Tibial artery (tissue), 4 donors: ENCODE data around the gene STPG3.

Experiments used
- DNase-seq, 2 donors: peaks; one replicate each; pipeline ENCODE4 v3.0.0-alpha.2; 2019
- H3K27ac ChIP-seq, 2 donors: fragments of 200-600 bp; sonication (generic) in 1 of 2; 1 replicate in 1 of 2; 2 replicates in 1 of 2; pipeline ENCODE4 v1.5.1; 2018 to 2019; ENCODE audit warnings: mild to moderate bottlenecking in 1 of 2
- H3K27me3 ChIP-seq, 2 donors: fragments of 200-600 bp; sonication (generic) in 1 of 2; one replicate each; pipeline versions ENCODE4 v1.5.1 to v1.6.0; 2016 to 2019
- H3K36me3 ChIP-seq, 3 donors: fragments of 200-600 bp; sonication (generic) in 2 of 3; one replicate each; pipeline ENCODE4 v1.5.1; 2016 to 2019; ENCODE audit warnings: mild to moderate bottlenecking in 2 of 3
- H3K4me1 ChIP-seq, 4 donors: fragments of 200-600 bp; sonication (generic) in 2 of 4; 1 replicate in 3 of 4; 2 replicates in 1 of 4; pipeline ENCODE4 v1.5.1; 2016 to 2019
- H3K4me3 ChIP-seq, 2 donors: fragments of 200-600 bp; sonication (generic) in 1 of 2; 1 replicate in 1 of 2; 2 replicates in 1 of 2; pipeline ENCODE4 v1.5.1; 2018 to 2019; ENCODE audit warnings: mild to moderate bottlenecking in 2 of 2
- H3K9me3 ChIP-seq, 3 donors: fragments of 200-600 bp; sonication (generic) in 1 of 3; one replicate each; pipeline ENCODE4 v1.5.1; 2016 to 2019
- CTCF ChIP-seq, 2 experiments: fragments of 200-600 bp in 1 of 2; fragments of 450-650 bp in 1 of 2; IDR thresholded peaks; one replicate each; pipeline ENCODE4 v1.5.1; 2017 to 2019; ENCODE audit warnings: antibody characterized with exemption in 2 of 2, mild to moderate bottlenecking in 1 of 2, moderate library complexity in 1 of 2
- intact Hi-C: fragments of 100-400 bp; cut with DNase I; formaldehyde crosslinking; loops from one replicate; pipeline ENCODE4 v1.15.0; 2023; ENCODE audit warnings: low total_unique reads

STPG3 gene

GRCh38 chr9:137233143-137233980, 17.7 kb upstream of the STPG3 start:
- DNase-seq, result no peak
- Histone ChIP-seq H3K27ac (no peak overlapping the region), H3K36me3 (no peaks in the 10 kb centered on the region), H3K4me1 (peaks cover 0 to 33% (median 11%) of the 10 kb centered on the region in 4 donors), H3K4me3 (no peak overlapping the region), H3K27me3 (peaks cover 0 to 79% of the 10 kb centered on the region in 2 donors), H3K9me3 (no peaks in the 10 kb centered on the region)
- intact Hi-C loops, result no loop called here
- no peak for TF ChIP-seq CTCF (IDR thresholded peaks at IDR 0.05)

DNA sequence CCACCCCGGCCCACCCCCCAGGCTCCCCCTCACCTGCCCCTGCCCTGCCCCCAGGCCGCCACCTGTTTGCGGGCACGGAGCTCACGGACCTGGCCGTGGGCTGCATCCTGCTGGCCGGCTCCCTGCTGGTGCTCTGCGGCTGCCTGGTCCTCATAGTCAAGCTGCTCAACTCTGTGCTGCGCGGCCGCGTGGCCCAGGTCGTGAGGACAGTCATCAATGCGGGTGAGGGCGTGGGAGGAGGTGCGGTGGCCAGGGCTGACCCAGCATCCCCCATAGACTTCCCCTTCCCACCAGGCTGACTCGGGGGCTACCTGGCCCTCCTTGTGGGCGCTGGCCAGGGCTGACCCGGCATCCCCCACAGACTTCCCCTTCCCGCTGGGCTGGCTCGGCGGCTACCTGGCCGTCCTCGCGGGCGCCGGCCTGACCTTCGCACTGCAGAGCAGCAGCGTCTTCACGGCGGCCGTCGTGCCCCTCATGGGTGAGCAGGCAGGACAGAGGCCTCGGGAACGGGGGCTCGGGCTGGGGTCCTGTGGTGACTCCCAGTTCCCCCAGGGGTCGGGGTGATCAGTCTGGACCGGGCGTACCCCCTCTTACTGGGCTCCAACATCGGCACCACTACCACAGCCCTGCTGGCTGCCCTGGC, 16.9 kb upstream of the STPG3 start:
- H3K27me3 ChIP-seq, result peaks cover 0 to 71% of the 10 kb centered on the region in 2 donors
- no peak for DNase-seq
- H3K27ac ChIP-seq, result no peak overlapping the region
- no peak for TF ChIP-seq CTCF (IDR thresholded peaks at IDR 0.05)
- no peaks in the 10 kb centered on the region for H3K36me3 ChIP-seq
- intact Hi-C loops, result no loop called here
- H3K4me3 ChIP-seq, result no peak overlapping the region
- H3K4me1 ChIP-seq, result peaks cover 0 to 33% (median 11%) of the 10 kb centered on the region in 4 donors
- H3K9me3 ChIP-seq, result no peaks in the 10 kb centered on the region

DNA sequence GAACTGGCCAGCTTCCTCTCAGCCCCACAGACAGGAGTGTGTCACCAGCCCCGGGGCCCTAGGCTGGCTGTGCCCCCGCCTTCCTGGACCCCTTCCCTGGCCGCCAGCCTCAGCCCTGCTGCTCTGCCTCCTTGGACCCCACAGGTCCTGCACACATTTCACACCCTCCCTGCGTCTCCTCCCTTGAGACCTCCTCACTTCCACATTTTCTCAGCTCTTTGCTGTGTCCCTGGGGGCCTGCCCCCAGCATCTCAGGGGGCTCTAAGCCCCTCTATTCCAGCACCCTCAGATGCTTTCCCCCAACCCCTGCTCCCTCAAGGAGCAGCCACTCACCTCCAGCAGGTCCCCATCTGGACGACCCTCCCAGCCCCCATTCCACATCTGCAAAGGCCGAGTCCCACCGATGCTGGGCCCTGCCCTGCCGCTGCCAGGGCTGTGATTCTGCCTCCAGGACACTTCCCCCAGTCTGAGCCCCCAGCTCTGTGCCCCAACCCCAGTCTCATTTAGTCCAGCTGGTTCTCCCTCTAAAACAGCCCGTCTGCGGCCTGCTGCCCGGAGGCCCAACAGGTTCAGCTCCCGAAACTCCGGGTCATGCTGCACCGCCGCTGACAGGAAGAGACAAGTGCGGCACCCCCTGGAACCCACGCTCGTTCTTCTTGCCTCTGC, 16.2 kb upstream of the STPG3 start:
- Histone ChIP-seq H3K36me3 (no peaks in the 10 kb centered on the region), H3K27ac (no peak overlapping the region), H3K4me3 (no peak overlapping the region), H3K9me3 (no peaks in the 10 kb centered on the region), H3K4me1 (peaks cover 0 to 37% (median 13%) of the 10 kb centered on the region in 4 donors), H3K27me3 (peaks cover 0 to 64% of the 10 kb centered on the region in 2 donors)
- DNase-seq, result no peak
- intact Hi-C loops, result no loop called here
- TF ChIP-seq CTCF (IDR thresholded peaks at IDR 0.05), result no peak

- intact Hi-C loops, result no loop called here
- Histone ChIP-seq H3K36me3 (no peaks in the 10 kb centered on the region), H3K9me3 (no peaks in the 10 kb centered on the region), H3K4me3 (no peak overlapping the region), H3K27ac (no peak overlapping the region), H3K4me1 (peaks cover 0 to 38% (median 15%) of the 10 kb centered on the region in 4 donors), H3K27me3 (peaks cover 0 to 57% of the 10 kb centered on the region in 2 donors)
- DNase-seq, result no peak
- TF ChIP-seq CTCF (IDR thresholded peaks at IDR 0.05), result no peak
Measured at GRCh38 chr9:137235424-137236237, 15.5 kb upstream of the STPG3 start.
